ENCODE results near the gene P3R3URF. TPM values are rescaled to one million over a fixed set of nuclear protein-coding genes. Genes with fewer than 3 reads are reported as not detected.

The P3R3URF gene
- total RNA-seq, 4 donors from 2014 or later = not detected

DNA sequence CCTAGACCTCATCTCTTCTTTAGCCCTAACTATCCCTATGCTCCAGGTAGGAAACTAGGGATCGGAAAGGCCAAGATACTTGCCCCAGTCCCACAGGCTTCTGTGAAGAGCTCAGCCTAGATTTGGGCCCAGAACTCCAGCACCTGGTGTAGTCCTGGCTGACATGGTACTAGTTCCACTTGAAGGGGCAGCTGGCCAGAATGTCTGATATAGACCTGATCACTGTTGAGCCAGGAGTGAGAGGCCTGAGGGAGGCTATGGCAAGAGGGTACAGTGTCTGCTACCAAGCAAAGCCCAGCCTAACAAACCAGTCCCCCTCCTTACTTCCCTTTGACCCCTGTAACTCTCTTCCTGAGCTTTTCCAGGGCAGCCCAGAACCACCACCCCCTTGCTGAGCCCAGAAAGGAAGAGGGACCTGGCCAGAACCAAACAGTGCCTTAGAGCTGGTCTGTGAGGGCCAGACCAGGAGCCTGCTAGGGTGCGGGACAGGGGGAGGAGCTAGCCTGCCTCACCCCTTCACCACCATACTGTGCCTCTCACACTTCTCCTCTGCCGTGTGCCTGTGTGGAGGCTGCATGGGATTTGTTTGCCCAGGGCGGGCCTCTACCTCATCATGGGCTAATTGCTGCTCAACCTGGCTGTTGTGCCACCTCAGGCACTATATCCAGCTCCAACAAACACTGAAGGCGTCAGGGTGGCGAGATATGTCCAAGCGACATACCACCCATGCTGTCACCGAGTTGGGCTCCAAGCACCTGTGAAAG is 11.0 kb upstream of the P3R3URF start:
- H3K36me3 ChIP-seq = peaks cover 0 to 7% (median 0%) of the 10 kb centered on the region in 4 donors
- in situ Hi-C loops (cut with MboI; ENCODE audit: low pct_ligation_motif_present in 1 of 4, low pct_unique_long_range_greater_than_20kb in 1 of 4, low sequenced_read_pairs in 3 of 4) (loop anchor here in 1 of 4 donors (5.0 kb wide), 1 partner anchor 150 kb away; no protein-coding TSS in a partner anchor), intact Hi-C loops (cut with DNase I; ENCODE audit: low total_unique reads) (no loop called here)
- no peak overlapping the region for H3K4me3 ChIP-seq
- 69% methylated on average over 8 of the region's 8 CpGs; no CpG with 5 or more reads in 1 of the 2 donors for WGBS, 2 donors (ENCODE audit: low coverage in 1 of 2)
- TF ChIP-seq POLR2AphosphoS5 (IDR thresholded peaks at IDR 0.05) (peak; percentile 25 to 81 (median 75)), EP300 (IDR thresholded peaks at IDR 0.05; ENCODE audit: low read depth) (no peak), POLR2A (IDR thresholded peaks at IDR 0.05) (peak; percentile 67)
- TF ChIP-seq, protein P1, sequence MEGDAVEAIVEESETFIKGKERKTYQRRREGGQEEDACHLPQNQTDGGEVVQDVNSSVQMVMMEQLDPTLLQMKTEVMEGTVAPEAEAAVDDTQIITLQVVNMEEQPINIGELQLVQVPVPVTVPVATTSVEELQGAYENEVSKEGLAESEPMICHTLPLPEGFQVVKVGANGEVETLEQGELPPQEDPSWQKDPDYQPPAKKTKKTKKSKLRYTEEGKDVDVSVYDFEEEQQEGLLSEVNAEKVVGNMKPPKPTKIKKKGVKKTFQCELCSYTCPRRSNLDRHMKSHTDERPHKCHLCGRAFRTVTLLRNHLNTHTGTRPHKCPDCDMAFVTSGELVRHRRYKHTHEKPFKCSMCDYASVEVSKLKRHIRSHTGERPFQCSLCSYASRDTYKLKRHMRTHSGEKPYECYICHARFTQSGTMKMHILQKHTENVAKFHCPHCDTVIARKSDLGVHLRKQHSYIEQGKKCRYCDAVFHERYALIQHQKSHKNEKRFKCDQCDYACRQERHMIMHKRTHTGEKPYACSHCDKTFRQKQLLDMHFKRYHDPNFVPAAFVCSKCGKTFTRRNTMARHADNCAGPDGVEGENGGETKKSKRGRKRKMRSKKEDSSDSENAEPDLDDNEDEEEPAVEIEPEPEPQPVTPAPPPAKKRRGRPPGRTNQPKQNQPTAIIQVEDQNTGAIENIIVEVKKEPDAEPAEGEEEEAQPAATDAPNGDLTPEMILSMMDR (IDR thresholded peaks at IDR 0.05) = no peak
- H3K27ac ChIP-seq = peak overlapping the region; percentile 78 to 87 (median 86)
- H3K27me3 ChIP-seq = no peaks in the 10 kb centered on the region
- no peaks in the 10 kb centered on the region for H3K9me3 ChIP-seq
- peaks cover 14 to 64% (median 43%) of the 10 kb centered on the region in 4 donors for H3K4me1 ChIP-seq
- DNase-seq = peak; percentile 85

DNA sequence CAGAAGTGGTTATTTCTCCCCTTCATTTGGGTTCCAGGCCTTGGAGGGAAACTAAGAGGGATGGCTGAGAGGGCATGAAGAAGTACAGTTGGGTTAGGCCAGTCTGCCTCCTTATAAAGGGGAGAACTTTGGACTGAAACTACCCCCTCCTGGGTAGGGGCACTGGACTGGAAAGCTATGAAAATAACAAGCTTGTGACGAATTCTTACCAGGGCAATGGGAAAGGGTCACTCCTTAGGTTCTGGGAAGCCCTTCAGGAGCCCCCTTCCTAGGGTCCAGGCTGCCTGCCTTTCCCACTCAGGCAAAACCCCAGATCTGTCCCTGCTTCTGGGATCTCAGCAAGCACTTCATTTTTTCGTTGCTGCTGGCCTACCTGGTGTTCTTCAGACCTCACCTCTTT is 9.8 kb upstream of the P3R3URF start:
- Histone ChIP-seq H3K27me3 (no peaks in the 10 kb centered on the region), H3K4me1 (peaks cover 14 to 65% (median 43%) of the 10 kb centered on the region in 4 donors), H3K4me3 (no peak overlapping the region), H3K9me3 (no peaks in the 10 kb centered on the region), H3K27ac (peak overlapping the region; percentile 4 to 91 (median 87)), H3K36me3 (peaks cover 0 to 7% (median 0%) of the 10 kb centered on the region in 4 donors)
- in situ Hi-C loops (cut with MboI; ENCODE audit: low pct_ligation_motif_present in 1 of 4, low pct_unique_long_range_greater_than_20kb in 1 of 4, low sequenced_read_pairs in 3 of 4) (loop anchor here in 1 of 4 donors (5.0 kb wide), 1 partner anchor 149 kb away; no protein-coding TSS in a partner anchor), intact Hi-C loops (cut with DNase I; ENCODE audit: low total_unique reads) (no loop called here)
- no peak for DNase-seq
- 80% methylated on average over 2 of the region's 2 CpGs; no CpG with 5 or more reads in 1 of the 2 donors for WGBS, 2 donors (ENCODE audit: low coverage in 1 of 2)
- no peak for TF ChIP-seq POLR2AphosphoS5 (IDR thresholded peaks at IDR 0.05)
- TF ChIP-seq, protein P1 (IDR thresholded peaks at IDR 0.05) = no peak
- TF ChIP-seq EP300 (IDR thresholded peaks at IDR 0.05; ENCODE audit: low read depth) = no peak
- no peak for TF ChIP-seq POLR2A (IDR thresholded peaks at IDR 0.05)

DNA sequence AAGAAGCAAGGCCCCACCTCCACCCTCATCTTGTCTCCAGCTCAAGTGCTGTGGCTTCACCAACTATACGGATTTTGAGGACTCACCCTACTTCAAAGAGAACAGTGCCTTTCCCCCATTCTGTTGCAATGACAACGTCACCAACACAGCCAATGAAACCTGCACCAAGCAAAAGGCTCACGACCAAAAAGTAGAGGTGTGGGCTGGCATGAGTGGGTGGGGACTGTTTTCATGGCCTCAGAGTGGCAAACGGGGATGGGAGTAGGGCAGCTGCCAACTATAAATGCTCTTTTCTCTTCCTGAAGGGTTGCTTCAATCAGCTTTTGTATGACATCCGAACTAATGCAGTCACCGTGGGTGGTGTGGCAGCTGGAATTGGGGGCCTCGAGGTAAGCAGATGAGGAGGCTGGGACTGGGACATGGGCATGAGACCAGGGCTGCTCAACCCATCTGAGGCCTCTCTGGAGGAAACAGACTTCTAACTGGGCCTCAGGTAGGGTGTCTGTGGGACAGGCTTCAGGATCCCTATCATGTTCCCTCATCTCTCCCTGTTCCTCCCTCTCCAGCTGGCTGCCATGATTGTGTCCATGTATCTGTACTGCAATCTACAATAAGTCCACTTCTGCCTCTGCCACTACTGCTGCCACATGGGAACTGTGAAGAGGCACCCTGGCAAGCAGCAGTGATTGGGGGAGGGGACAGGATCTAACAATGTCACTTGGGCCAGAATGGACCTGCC is 8.8 kb upstream of the P3R3URF start:
- H3K27me3 ChIP-seq = no peaks in the 10 kb centered on the region
- no peaks in the 10 kb centered on the region for H3K9me3 ChIP-seq
- peaks cover 0 to 7% (median 0%) of the 10 kb centered on the region in 4 donors for H3K36me3 ChIP-seq
- intact Hi-C loops (cut with DNase I; ENCODE audit: low total_unique reads) (no loop called here), in situ Hi-C loops (cut with MboI; ENCODE audit: low pct_ligation_motif_present in 1 of 4, low pct_unique_long_range_greater_than_20kb in 1 of 4, low sequenced_read_pairs in 3 of 4) (loop anchor here in 1 of 4 donors (5.0 kb wide), 1 partner anchor 148 kb away; no protein-coding TSS in a partner anchor)
- peaks cover 14 to 66% (median 43%) of the 10 kb centered on the region in 4 donors for H3K4me1 ChIP-seq
- WGBS, 2 donors (ENCODE audit: low coverage in 1 of 2) = 50 to 70% methylated on average over 2 to 7 of the region's 7 CpGs
- TF ChIP-seq POLR2AphosphoS5 (IDR thresholded peaks at IDR 0.05) (no peak), EP300 (IDR thresholded peaks at IDR 0.05; ENCODE audit: low read depth) (no peak), POLR2A (IDR thresholded peaks at IDR 0.05) (no peak)
- TF ChIP-seq, protein P1 (IDR thresholded peaks at IDR 0.05) = no peak
- peak overlapping the region; percentile 86 to 91 (median 88) for H3K27ac ChIP-seq
- no peak for DNase-seq
- no peak overlapping the region for H3K4me3 ChIP-seq

All from transverse colon (tissue), 4 donors.